HG02759 (cell line): ENCODE data around the gene ASMT.
"Not testable (repeated sequence)": the region's sequence is repeated elsewhere in the genome, so short reads cannot be mapped to it uniquely, and the experiment has no call there.

ENCODE experiments used
- ATAC-seq: cut with Tn5 transposase; IDR thresholded peaks from one replicate; pipeline ENCODE4 v1.9.1; 2021; ENCODE audit warnings: mild to moderate bottlenecking, moderate library complexity; ENCODE audit not compliant: unreplicated experiment

Gene ASMT

DNA sequence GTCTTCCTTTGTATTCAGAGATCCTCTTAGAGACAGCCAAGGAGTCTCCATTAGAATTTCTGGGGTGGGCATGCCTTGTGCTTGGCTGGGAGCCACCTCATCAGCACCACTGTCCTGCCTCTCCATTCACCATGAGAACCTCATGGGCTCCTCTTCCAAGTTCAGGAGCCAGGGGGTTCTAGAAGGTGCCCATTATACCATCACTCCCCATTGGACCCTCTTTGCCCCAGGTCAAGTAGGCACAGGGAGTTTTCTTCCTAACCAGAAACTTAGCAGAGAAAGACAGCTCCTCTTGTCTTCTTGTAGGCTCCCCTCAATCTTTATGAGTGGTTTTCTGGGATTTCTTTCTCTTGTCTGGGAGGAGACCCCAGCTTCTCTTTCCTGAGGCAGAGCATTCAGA lies 31.1 kb downstream of the ASMT start:
- no peak for ATAC-seq

DNA sequence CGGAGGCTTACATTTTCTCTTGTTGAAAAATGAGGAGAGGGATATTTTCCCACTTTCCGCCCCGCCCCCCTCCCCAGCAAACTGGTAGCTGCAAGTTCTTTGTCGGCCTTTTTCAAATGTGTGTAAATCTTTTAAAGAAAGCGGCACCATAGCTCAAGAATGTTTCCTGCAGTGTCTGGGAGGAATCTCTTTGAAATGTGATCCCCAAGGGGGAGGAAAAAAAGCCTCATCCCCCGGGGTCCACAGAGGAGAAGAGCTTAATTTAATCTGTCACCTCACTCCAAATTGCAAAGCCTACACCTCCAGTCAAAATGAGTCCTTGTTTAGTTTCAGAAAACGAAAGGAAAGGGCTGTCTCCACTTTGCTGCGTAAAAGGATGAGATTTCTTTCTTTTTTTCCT lies 34.8 kb downstream of the ASMT start:
- ATAC-seq = no peak

DNA sequence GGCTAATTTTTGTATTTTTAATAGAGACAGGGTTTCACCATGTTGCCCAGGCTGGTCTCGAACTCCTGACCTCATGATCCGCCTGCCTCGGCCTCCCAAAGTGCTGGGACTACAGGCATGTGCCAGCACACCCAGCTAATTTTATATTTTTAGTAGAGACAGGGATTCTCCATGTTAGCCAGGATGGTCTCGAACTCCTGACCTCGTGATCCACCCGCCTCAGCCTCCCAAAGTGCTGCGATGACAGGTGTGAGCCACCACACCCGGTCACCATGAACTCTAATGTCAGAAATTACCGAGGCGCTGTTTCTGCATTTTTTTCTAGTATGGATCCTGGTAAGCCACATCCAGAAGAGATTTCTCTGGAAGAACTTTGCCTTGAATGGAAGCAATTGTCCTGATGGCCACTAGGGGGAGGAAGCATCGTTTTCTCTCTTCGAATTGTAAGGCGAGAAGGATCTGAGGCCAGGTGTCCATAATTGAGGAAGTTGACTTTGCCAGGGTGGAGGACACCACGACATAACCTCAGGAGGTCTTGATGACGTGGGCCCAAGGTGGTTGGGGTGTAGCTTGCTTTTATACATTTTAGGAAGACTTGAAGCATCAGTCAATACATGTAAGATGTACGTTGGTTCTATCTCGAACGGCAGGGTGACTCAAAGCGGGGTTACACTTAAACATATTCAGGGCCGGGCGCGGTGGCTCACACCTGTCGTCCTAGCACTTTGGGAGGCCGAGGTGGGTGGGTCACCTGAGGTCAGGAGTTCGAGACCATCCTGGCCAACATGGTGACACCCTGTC lies 37.4 kb downstream of the ASMT start:
- ATAC-seq = peak; percentile 40

DNA sequence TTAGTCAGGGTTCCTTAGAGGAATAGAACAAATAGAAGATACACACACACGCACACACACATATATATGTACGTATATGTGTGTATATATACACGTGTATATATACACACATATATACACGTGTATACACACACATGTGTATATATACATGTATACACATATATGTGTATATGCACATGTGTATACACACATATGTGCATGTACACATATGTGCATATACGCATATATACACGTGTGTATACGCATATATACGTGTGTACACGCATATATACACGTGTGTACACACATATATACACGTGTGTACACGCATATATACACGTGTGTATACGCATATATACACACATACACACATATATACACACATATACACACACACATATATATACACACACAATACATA lies 41.5 kb downstream of the ASMT start:
- no peak for ATAC-seq

DNA sequence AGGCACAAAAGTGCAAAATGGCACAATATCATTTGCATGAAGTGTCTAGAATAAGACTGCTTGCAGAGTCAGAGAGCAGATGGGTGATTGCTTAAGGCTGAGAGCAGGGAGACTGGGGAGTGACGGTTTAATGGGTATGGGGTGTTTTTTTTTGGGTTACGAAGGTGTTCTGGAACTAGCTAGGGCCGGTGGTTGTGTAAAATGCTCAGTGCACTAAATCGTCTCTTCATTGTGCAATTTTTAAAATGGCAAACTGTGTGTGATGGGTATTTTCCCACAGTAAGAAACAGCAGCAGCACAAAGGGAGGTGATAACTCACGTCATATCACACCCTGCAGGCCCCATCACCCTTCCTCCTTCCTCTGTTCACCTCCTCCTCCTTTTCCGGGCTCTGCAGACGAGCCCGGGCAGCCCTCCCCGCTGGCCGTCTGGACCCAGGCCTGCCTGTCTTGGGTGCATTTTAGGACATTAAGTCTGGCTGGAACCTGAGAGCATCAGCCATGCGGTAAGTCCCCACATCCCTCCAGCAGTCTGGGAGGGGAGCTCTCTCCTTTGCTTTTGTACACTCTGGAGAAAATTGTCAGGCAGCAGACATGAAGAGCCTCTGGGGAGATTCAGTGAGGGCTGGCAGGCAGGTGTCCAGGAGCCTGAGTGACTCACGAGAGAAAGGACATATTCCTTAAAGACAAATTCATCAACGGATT lies 42.7 kb downstream of the ASMT start:
- ATAC-seq = peak; percentile 49

DNA sequence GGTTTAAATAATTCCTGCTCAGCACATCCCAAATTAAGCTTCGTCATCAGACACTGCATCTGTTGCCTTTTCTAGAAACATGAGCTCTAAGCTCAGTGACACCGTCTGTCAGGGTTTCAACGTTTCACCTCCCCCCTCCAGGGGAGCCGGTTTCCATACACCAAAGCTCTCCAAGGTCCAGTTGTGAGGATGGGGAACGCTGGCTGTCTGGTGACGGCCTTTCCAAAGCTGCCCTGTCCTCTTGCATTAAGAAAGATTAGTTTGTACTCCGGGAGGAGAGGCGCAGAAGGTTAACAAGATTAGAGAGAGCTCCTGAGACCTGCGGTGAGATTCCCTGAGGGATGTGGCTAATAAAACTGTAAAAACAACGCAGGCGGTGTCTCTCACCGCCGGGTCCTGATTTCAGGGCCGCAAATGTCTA lies 43.2 kb downstream of the ASMT start:
- no peak for ATAC-seq

DNA sequence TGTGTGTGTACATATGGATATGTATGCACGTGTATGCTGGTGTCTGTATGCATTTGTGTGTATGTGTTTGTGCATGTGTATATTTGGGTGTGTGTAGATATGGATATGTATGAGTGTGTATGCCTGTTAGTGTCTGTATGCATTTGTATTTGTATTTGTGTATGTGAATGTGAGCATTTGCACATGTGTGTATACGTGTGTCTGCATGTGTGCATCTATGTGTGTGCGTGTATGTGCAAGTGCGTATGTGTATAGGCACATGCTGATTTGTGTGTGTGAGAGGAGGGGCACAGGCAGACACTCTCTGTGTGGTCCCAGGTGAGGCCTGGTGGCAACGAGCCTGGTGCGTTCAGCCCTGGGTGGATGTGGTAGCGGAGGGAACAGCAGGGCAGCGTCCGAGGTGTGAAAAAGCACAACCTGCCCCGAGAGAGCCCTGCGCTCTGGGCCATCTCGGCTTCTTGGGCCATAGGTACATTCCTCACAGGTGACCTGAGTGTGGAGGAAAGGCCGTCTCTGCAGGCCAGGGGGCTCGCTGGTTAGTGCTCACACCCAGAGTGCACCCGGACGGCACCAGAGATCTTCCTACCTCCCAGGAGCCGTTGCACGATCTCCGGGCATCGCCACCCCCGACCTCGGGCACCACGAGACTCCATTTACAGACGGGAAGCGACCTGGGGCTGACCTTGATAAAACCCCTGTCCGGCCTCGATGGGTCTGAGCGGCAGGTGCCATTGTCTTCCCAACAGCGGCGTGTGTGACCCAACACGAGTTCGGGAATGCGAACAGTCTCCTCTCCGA lies 45.0 kb downstream of the ASMT start:
- ATAC-seq = no peak

DNA sequence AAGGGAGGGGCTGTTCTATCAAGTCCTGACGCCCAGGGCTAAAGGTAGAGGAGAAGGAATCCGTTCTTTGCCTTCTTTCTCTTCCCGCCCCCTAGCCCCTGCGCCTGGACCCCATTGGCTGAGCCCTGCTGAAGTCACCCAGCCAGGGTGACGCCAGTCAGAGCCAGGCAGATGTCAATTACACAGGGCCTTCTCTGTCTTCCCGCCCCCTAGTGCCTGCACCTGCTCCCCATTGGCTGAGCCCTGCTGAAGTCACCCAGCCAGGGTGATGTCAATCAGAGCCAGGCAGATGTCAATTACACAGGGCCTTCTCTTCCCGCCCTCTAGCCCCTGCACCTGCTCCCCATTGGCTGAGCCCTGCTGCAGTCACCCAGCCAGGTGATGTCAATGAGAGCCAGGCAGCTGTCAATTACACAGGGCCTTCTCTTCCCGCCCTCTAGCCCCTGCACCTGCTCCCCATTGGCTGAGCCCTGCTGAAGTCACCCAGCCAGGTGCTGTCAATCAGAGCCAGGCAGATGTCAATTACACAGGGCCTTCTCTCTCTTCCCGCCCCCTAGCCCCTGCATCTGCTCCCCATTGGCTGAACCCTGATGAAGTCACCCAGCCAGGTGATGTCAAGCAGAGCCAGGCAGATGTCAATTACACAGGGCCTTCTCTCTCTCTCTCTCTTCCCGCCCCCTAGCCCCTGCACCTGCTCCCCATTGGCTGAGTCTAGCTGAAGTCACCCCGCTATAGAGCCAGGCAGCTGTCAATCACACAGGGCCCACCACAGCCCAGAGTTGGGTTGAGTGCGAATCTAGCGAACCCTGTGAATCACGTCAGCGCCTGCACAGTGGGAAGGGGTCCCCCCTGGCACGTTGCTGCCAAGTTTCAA lies 46.4 kb downstream of the ASMT start:
- peak; percentile 85 for ATAC-seq

DNA sequence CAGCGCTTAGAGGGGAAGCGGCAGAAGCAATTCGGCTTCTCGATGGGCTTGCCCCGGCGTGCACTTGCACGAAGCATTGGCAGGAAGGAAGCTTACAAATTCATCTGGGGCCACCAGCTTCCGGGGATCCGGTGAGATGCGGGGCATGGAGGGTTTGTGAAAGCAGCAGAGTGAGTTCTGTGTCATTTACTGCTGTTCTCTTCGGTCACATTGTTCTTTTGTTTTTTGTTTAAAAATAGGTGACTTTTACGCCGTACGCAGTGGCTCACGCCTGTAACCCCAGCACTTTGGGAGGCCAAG lies 47.0 kb downstream of the ASMT start:
- ATAC-seq = peak; percentile 5

DNA sequence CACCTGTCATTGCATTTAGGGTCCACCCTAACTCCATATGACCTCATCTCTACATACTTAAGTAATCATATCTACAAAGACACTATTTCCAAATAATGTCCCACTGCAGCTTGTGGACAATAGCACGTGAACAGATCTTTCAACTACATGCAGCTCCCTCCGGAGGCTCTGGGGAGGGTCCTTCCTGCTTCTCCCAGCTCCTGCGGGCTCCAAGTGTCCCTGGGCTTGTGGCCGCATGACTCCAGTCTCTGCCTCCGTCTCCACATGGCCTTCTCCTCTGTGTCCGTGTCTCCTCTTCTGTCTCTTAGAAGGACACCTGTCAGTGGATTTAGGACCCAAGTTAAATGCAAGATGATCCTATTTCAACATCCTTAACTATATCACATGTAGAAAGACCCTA lies 52.7 kb downstream of the ASMT start:
- no peak for ATAC-seq

DNA sequence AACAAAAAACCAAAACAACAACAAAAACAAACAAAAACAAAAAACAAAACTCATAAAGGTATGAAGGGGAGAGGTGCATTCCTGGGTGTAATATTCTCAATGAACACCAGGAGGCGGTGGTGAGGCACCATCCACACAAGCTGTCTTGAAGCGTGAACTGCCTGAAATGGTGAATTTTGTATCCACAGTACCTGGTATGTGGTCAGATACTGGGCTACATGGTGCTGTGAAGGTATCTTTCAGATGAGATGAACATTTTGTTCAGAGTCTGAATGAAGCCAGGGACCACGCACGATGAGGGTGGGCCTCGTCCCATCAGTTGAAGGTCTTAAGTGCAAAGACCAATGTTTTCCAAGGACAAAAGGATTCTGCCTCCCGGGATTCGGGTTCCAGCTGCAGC lies 58.5 kb downstream of the ASMT start:
- no peak for ATAC-seq

DNA sequence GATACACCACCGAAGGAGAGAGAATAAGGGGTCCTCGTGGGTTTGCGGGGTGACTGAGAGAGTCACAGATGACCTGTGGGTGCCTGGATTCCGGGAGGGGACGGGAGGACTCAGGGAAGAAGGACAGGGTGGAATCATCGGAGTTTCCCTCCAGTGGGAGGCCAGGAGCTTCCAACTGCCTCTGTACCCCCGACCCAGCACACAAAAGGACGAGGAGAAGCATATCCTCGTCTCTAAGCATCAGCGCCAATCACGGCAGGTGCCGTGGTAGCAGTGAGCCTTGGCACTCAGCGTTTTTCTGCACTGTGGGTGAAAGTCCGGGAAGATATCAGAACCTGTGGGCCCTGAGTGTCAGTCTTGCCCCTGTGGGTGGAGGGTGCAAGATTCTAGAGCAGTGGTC lies 62.0 kb downstream of the ASMT start:
- no peak for ATAC-seq

DNA sequence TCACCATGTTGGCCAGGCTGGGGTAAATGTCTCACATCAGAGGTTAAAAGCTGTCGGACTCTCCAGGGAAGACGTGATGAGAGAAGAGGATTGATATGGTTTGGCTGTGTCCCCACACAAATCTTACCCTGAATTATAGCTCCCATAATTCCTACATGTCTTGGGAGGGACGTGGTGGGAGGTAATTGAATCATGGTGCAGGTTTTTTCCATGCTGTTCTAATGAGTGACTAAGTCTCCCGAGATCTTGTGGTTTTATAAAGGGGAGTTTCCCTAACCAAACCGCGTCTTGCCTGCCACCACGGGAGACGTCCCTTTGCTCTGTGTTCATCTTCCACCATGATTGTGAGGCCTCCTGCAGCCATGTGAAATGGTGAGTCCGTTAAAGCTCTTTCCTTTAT lies 64.4 kb downstream of the ASMT start:
- ATAC-seq = peak; percentile 59

DNA sequence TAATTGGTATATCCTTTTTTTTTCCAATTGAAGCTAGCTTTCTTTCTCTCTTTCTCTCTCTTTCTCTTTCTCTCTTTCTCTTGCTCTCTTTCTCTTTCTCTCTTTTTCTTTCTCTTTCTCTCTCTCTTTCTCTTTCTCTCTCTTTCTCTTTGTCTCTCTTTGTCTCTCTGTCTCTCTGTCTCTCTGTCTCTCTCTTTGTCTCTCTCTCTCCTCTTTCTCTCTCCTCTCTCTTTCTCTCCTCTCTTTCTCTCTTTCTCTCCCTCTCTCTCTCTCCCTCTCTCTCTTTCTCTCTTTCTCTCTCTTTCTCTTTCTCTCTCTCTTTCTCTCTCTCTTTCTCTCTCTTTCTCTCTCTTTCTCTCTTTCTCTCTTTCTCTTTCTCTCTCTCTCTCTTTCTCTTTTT lies 66.6 kb downstream of the ASMT start:
- ATAC-seq = no peak

DNA sequence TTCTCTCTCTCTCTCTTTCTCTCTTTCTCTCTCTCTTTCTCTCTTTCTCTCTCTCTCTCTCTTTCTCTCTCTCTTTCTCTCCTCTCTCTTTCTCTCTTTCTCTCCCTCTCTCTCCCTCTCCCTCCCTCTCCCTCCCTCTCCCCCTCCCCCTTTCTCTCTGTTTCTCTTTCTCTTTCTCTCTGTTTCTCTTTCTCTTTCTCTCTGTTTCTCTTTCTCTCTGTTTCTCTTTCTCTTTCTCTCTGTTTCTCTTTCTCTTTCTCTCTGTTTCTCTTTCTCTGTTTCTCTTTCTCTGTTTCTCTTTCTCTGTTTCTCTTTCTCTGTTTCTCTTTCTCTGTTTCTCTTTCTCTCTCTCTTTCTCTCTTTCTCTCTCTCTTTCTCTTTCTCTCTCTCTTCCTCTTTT lies 67.0 kb downstream of the ASMT start:
- ATAC-seq = not testable (repeated sequence)

DNA sequence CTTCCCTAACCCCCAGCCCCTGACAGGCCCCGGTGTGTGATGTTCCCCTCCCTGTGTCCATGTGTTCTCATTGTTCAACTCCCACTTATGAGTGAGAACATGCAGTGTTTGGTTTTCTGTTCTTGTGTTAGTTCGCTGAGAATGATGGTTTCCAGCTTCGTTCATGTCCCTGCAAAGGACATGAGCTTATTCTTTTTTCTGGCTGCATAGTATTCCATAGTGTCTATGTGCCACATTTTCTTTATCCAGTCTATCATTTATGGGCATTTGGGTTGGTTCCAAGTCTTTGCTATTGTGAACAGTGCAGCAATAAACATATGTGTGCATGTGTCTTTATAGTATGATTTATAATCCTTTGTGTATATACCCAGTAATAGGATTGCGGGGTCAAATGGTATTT lies 67.6 kb downstream of the ASMT start:
- not testable (repeated sequence) for ATAC-seq

DNA sequence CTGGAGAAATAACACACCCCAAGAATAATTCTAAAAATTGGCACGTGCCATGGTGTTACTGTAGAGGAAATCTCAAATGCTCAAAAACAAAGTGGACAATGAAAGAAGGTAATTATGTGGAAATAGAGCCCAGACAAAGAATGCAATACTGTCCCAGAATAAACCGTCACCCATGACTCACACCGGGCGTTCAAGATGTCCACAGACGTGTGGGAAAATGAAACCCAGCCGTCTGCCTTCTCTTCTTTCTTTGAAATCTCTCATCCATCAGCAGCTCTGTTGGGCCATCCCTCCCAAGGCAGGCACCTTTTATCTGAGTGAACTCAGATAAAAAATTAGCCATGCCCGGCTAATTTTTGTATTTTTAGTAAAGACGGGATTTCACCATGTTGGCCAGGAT lies 70.0 kb downstream of the ASMT start:
- not testable (repeated sequence) for ATAC-seq

DNA sequence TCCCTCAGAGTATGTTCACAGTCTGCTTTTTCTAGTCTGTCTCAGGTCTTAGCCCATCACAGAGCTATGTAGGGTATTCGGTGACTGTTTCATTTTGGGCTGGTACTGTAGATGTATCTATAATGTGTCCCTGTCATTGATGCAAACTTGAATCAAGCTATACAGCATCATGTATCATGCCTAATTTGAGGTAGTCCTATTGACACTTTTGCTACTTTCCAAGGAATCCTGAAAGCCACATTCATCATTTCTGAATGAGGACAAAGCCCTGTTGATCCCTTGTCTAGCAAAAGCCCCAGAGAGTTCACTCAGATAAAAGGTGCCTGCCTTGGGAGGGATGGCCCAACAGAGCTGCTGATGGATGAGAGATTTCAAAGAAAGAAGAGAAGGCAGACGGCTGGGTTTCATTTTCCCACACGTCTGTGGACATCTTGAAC lies 70.6 kb downstream of the ASMT start:
- not testable (repeated sequence) for ATAC-seq

DNA sequence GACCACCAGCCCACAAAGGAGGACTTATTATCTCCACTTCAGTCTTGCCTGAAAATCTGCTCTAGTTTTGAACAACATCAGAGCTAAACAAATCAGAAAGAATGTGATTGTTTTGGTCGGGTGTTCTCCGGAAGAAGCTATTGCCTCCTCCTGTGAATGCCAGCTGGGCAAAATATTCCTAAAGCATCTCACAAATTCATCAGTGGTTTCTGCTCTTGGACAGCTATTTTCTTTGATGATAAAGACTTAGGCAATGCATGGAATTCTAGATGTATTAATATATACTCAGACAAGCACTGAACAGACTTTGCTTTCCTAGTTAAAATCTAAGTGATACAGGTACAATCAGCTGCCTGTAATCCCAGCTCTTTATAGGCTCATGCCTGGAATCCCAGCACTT lies 71.8 kb downstream of the ASMT start:
- ATAC-seq = no peak
